Activated T-helper 1 cell treated with anti-CD3 and anti-CD28 coated beads, Interleukin-12 subunit alpha, Interleukin-12 subunit beta, Interleukin-2, Interleukin-4 antibody, amounts not matched to agents 30 ng/mL and 10 ng/mL and 1 ng/mL, durations not matched to agents 14 hours and 24 hours and 36 hours (primary cell): ENCODE measurements around the gene RGN. TPM values are rescaled to one million over a fixed set of nuclear protein-coding genes. Genes with fewer than 3 reads are reported as not detected.
"Not testable (repeated sequence)": the region's sequence is repeated elsewhere in the genome, so short reads cannot be mapped to it uniquely, and the experiment has no call there.

Experiments used
- DNase-seq: peaks from one replicate; pipeline ENCODE4 v3.0.0; 2021; ENCODE audit warnings: low spot score
- H3K27ac Mint-ChIP-seq: one replicate; pipeline ENCODE4 v1.8.0; 2021; ENCODE audit warnings: mild to moderate bottlenecking, mixed read lengths
- H3K27me3 Mint-ChIP-seq: one replicate; pipeline ENCODE4 v1.8.0; 2022; ENCODE audit warnings: mild to moderate bottlenecking, moderate library complexity, mixed read lengths; ENCODE audit not compliant: insufficient read depth
- H3K36me3 Mint-ChIP-seq: one replicate; pipeline ENCODE4 v1.8.0; 2021; ENCODE audit warnings: low read depth, mixed read lengths
- H3K4me1 Mint-ChIP-seq: one replicate; pipeline ENCODE4 v1.8.0; 2021; ENCODE audit warnings: low read depth, mixed read lengths
- H3K4me3 Mint-ChIP-seq: one replicate; pipeline ENCODE4 v1.8.0; 2021; ENCODE audit warnings: mild to moderate bottlenecking, moderate library complexity, mixed read lengths
- H3K9me3 Mint-ChIP-seq: one replicate; pipeline ENCODE4 v1.8.0; 2021; ENCODE audit warnings: mixed read lengths
- intact Hi-C: fragments of 100-400 bp; cut with micrococcal nuclease; formaldehyde crosslinking; loops from one replicate; pipeline ENCODE4 v1.15.1; 2024
- total RNA-seq: library from RNA; stranded (reverse); gene quantifications from 2 replicates; pipeline ENCODE4 v1.2.3, GENCODE V29; 2022

RGN gene
- total RNA-seq, 1 donor from 2014 or later: not detected

- H3K27me3 Mint-ChIP-seq, H3K4me1 Mint-ChIP-seq, H3K36me3 Mint-ChIP-seq, H3K9me3 Mint-ChIP-seq, H3K27ac Mint-ChIP-seq, intact Hi-C loops, DNase-seq, H3K4me3 Mint-ChIP-seq: not testable (repeated sequence)
These were observed 57.4 kb downstream of the RGN start for GRCh38 chrX:47135650-47136049.

DNA sequence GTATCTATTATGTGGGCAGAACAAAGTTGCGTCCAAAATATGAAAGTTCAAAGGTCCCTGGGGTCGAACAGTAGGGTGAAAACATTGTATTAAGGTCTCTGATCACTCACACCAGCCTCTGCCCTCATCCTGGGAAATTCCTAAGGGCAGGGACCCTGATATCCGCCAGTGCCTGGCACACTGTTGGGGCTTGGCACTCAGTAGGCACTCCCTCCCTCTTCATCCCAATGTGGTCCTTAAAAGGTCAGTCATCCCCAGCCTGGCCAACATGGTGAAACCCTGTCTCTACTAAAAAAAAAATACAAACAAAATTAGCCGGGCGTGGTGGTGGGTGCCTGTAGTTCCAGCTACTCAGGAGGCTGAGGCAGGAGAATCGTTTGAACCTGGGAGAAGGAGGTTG is 59.9 kb downstream of the RGN start:
- Mint-ChIP-seq H3K9me3 (no peaks in the 10 kb centered on the region), H3K27ac (no peak overlapping the region), H3K27me3 (no peaks in the 10 kb centered on the region), H3K36me3 (peaks cover 17% of the 10 kb centered on the region), H3K4me3 (no peak overlapping the region), H3K4me1 (peaks cover 6% of the 10 kb centered on the region)
- intact Hi-C loops: no loop called here
- no peak for DNase-seq

Other genes starting within 250 kb of the RGN start
- 7.1 and 7.5 TPM in 2 replicates for gene RP2, start 241.4 kb upstream of the RGN start, total RNA-seq
- gene JADE3, start 166.0 kb upstream of the RGN start, total RNA-seq: 1.3 and 2.1 TPM in 2 replicates
- gene NDUFB11, start 66.3 kb downstream of the RGN start, total RNA-seq: 84.5 and 88.7 TPM in 2 replicates
- gene RBM10, start 66.8 kb downstream of the RGN start, total RNA-seq: 62.0 and 64.1 TPM in 2 replicates
- 221 and 223 TPM in 2 replicates for gene UBA1, start 115.4 kb downstream of the RGN start, total RNA-seq
- gene CDK16, start 140.2 kb downstream of the RGN start, total RNA-seq: 56.4 and 63.8 TPM in 2 replicates
- gene USP11, start 154.6 kb downstream of the RGN start, total RNA-seq: 24.6 and 26.6 TPM in 2 replicates